Neural progenitor cell (in vitro differentiated cells): ENCODE results near the gene SEMA4A.

Experiments used
- CTCF ChIP-seq: fragments of 200-600 bp; sonication (generic); IDR thresholded peaks from 2 replicates; pipeline ENCODE4 v1.5.1; 2017; ENCODE audit warnings: antibody characterized with exemption, mild to moderate bottlenecking
- EZH2 ChIP-seq: fragments of 200-600 bp; sonication (generic); IDR thresholded peaks from 2 replicates; pipeline ENCODE4 v1.6.1; 2017; ENCODE audit warnings: antibody characterized with exemption, mild to moderate bottlenecking, moderate library complexity

- no peak for TF ChIP-seq EZH2
- TF ChIP-seq CTCF: no peak
These were observed 33.7 kb upstream of the SEMA4A start for GRCh38 chr1:156119503-156120209.
